HepG2 (cell line): ENCODE data around the gene ANKRD17. TPM values are rescaled to one million over a fixed set of nuclear protein-coding genes. Genes with fewer than 3 reads are reported as not detected.

Experiments used
- BORCS8-MEF2B ChIP-seq: sonication (generic); formaldehyde crosslinking; IDR thresholded peaks from 2 replicates; pipeline ENCODE4 v1.8.0; 2022; ENCODE audit warnings: mild to moderate bottlenecking, missing genetic modification reagents
- CCDC6 ChIP-seq: sonication (generic); formaldehyde crosslinking; IDR thresholded peaks from 2 replicates; pipeline ENCODE4 v1.8.1; 2022; ENCODE audit warnings: mild to moderate bottlenecking, missing genetic modification reagents, moderate library complexity
- CEBPG ChIP-seq: IDR thresholded peaks from 2 replicates; pipeline ENCODE4 v1.6.1; 2016
- HCFC1 ChIP-seq: fragments of 150-350 bp; IDR thresholded peaks from 2 replicates; pipeline ENCODE4 v1.6.1; 2014; ENCODE audit warnings: low read depth, low read length
- NR1H2 ChIP-seq: sonication (generic); formaldehyde crosslinking; IDR thresholded peaks from 2 replicates; pipeline ENCODE4 v1.8.1; 2022; ENCODE audit warnings: low read depth, missing genetic modification reagents, borderline replicate concordance
- PLRG1 ChIP-seq: fragments of 450-650 bp; conservative IDR thresholded peaks from 2 replicates; pipeline ENCODE4 v1.6.1; 2016
- PTBP1 ChIP-seq: fragments of 200-400 bp; formaldehyde crosslinking; IDR thresholded peaks from 2 replicates; pipeline ENCODE4 v1.6.1; 2018; ENCODE audit warnings: low read length, low read depth; ENCODE audit not compliant: poor library complexity, severe bottlenecking
- RBM39 ChIP-seq: fragments of 200-400 bp; formaldehyde crosslinking; IDR thresholded peaks from one replicate; pipeline ENCODE4 v1.6.1; 2018; ENCODE audit warnings: antibody characterized with exemption, mild to moderate bottlenecking, low read depth, low read length; ENCODE audit not compliant: poor library complexity, severe bottlenecking
- TFE3 ChIP-seq: IDR thresholded peaks from 2 replicates; pipeline ENCODE4 v1.6.1; 2016
- TOE1 ChIP-seq: sonication (generic); formaldehyde crosslinking; IDR thresholded peaks from 2 replicates; pipeline ENCODE4 v1.4.0; 2020; ENCODE audit warnings: mild to moderate bottlenecking, missing genetic modification reagents
- ZNF614 ChIP-seq: IDR thresholded peaks from 2 replicates; pipeline ENCODE4 v1.6.1; 2018; ENCODE audit warnings: missing biosample characterization, missing genetic modification reagents, inconsistent platforms, borderline replicate concordance
- ZNF7 ChIP-seq: IDR thresholded peaks from 2 replicates; pipeline ENCODE4 v1.6.1; 2016; ENCODE audit warnings: missing biosample characterization, missing genetic modification reagents
- ZNF746 ChIP-seq: sonication (generic); formaldehyde crosslinking; IDR thresholded peaks from 2 replicates; pipeline ENCODE4 v1.8.0; 2022; ENCODE audit warnings: mild to moderate bottlenecking, missing genetic modification reagents
- ZNF766 ChIP-seq: sonication (generic); formaldehyde crosslinking; IDR thresholded peaks from 2 replicates; pipeline ENCODE4 v1.5.0; 2020; ENCODE audit warnings: missing genetic modification reagents, borderline replicate concordance
- ZNF816 ChIP-seq: sonication (generic); formaldehyde crosslinking; IDR thresholded peaks from 2 replicates; pipeline ENCODE4 v1.8.0; 2022; ENCODE audit warnings: missing genetic modification reagents, mild to moderate bottlenecking, borderline replicate concordance
- polyA plus RNA-seq, 8 experiments: library from polyadenylated mRNA; depleted of rRNA in 3 of 8; stranded (reverse) in 7 of 8; unstranded in 1 of 8; fragments of >200 nt; fragmentation: Illumina TruSeq in 4 of 8; extraction: Trizol in 4 of 8; gene quantifications; 2 replicates each; pipeline versions ENCODE4 v1.2.1 to v1.2.3, GENCODE V29; 2011 to 2016; ENCODE audit warnings: low read depth in 4 of 8, missing spikeins in 1 of 8, mixed read lengths in 1 of 8; ENCODE audit not compliant: insufficient read depth in 1 of 8
- total RNA-seq, 5 experiments: library from RNA; depleted of rRNA; stranded (reverse); fragments of >200 nt; fragmentation: Illumina TruSeq; extraction: Trizol; gene quantifications; 2 replicates each; pipeline ENCODE4 v1.2.3, GENCODE V29; 2016; ENCODE audit warnings: low read depth in 1 of 5
- TF ChIP-seq, protein P1 (sequence below), 2 experiments: sonication (generic) in 1 of 2; formaldehyde crosslinking in 1 of 2; IDR thresholded peaks; 2 replicates each; pipeline versions ENCODE4 v1.6.1 to v1.9.0; 2014 to 2022; ENCODE audit warnings: antibody characterized with exemption in 1 of 2, borderline replicate concordance in 1 of 2, inconsistent platforms in 1 of 2, low read depth in 1 of 2, missing genetic modification reagents in 1 of 2
- TF ChIP-seq, protein P2 (sequence below): sonication (generic); formaldehyde crosslinking; conservative IDR thresholded peaks from 2 replicates; pipeline ENCODE4 v1.4.0; 2020; ENCODE audit warnings: missing genetic modification reagents
- TF ChIP-seq, protein P3 (sequence below), 2 experiments: fragments of 450-650 bp in 1 of 2; sonication (generic) in 1 of 2; formaldehyde crosslinking; IDR thresholded peaks; 2 replicates each; pipeline versions ENCODE4 v1.5.0 to v1.8.0; 2020 to 2022; ENCODE audit warnings: mild to moderate bottlenecking in 1 of 2, missing genetic modification reagents in 1 of 2

Gene ANKRD17
- total and polyA plus RNA-seq, 2 of the 13 experiments (the other 11 are each of a cell fraction or from before 2014, with no cell fraction given): 55.7 to 61.1 TPM

- TF ChIP-seq, protein P1, sequence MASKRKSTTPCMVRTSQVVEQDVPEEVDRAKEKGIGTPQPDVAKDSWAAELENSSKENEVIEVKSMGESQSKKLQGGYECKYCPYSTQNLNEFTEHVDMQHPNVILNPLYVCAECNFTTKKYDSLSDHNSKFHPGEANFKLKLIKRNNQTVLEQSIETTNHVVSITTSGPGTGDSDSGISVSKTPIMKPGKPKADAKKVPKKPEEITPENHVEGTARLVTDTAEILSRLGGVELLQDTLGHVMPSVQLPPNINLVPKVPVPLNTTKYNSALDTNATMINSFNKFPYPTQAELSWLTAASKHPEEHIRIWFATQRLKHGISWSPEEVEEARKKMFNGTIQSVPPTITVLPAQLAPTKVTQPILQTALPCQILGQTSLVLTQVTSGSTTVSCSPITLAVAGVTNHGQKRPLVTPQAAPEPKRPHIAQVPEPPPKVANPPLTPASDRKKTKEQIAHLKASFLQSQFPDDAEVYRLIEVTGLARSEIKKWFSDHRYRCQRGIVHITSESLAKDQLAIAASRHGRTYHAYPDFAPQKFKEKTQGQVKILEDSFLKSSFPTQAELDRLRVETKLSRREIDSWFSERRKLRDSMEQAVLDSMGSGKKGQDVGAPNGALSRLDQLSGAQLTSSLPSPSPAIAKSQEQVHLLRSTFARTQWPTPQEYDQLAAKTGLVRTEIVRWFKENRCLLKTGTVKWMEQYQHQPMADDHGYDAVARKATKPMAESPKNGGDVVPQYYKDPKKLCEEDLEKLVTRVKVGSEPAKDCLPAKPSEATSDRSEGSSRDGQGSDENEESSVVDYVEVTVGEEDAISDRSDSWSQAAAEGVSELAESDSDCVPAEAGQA (IDR thresholded peaks at IDR 0.05; ENCODE audit: low read depth): peak; percentile 89
- TF ChIP-seq, protein P1 (CRISPR knock-in tag; IDR thresholded peaks at IDR 0.05; ENCODE audit: borderline replicate concordance): no peak
- TF ChIP-seq TFE3 (peak; percentile 75), BORCS8-MEF2B (no peak), PTBP1 (peak; percentile 85), RBM39 (peak; percentile 94), PLRG1 (no peak), NR1H2 (CRISPR knock-in tag) (peak; percentile 24; the same call in 1 of the 2 replicates), TOE1 (no peak), CCDC6 (CRISPR knock-in tag) (peak; percentile 34), ZNF746 (CRISPR knock-in tag) (peak; percentile 100), ZNF816 (CRISPR knock-in tag) (no peak), ZNF766 (CRISPR knock-in tag) (peak; percentile 55), ZNF614 (peak; percentile 73; the same call in 1 of the 2 replicates), ZNF7 (CRISPR knock-in tag) (no peak), CEBPG (CRISPR knock-in tag) (peak; percentile 46), HCFC1 (peak; percentile 67)
- TF ChIP-seq, protein P2, sequence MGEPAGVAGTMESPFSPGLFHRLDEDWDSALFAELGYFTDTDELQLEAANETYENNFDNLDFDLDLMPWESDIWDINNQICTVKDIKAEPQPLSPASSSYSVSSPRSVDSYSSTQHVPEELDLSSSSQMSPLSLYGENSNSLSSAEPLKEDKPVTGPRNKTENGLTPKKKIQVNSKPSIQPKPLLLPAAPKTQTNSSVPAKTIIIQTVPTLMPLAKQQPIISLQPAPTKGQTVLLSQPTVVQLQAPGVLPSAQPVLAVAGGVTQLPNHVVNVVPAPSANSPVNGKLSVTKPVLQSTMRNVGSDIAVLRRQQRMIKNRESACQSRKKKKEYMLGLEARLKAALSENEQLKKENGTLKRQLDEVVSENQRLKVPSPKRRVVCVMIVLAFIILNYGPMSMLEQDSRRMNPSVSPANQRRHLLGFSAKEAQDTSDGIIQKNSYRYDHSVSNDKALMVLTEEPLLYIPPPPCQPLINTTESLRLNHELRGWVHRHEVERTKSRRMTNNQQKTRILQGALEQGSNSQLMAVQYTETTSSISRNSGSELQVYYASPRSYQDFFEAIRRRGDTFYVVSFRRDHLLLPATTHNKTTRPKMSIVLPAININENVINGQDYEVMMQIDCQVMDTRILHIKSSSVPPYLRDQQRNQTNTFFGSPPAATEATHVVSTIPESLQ (CRISPR knock-in tag): no peak
- TF ChIP-seq, protein P3, sequence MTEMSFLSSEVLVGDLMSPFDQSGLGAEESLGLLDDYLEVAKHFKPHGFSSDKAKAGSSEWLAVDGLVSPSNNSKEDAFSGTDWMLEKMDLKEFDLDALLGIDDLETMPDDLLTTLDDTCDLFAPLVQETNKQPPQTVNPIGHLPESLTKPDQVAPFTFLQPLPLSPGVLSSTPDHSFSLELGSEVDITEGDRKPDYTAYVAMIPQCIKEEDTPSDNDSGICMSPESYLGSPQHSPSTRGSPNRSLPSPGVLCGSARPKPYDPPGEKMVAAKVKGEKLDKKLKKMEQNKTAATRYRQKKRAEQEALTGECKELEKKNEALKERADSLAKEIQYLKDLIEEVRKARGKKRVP (CRISPR knock-in tag; IDR thresholded peaks at IDR 0.05): peak in 1 of 2 experiments; percentile 78; a peak in 2 of 4 replicates
These were observed at the start of gene ANKRD17 (continued) for GRCh38 chr4:73258686-73259570.
